HEK293T (cell line): ENCODE data around the gene SIRPB1.
"Not testable (repeated sequence)": the region's sequence is repeated elsewhere in the genome, so short reads cannot be mapped to it uniquely, and the experiment has no call there.

Experiments
- CTCF ChIA-PET: fragments of 350-600 bp; formaldehyde crosslinking; extraction: SDS; loops from one replicate; lab custom pipeline; 2021; ENCODE audit warnings: antibody characterized with exemption, inconsistent platforms; lab: Yijun Ruan, JAX
- POLR2A ChIA-PET: fragments of 350-600 bp; formaldehyde crosslinking; extraction: SDS; loops from one replicate; lab custom pipeline; 2020; ENCODE audit warnings: antibody characterized with exemption, inconsistent platforms; lab: Yijun Ruan, JAX
- DNase-seq: peaks from one replicate; pipeline ENCODE4 v3.0.0; 2012; ENCODE audit warnings: mixed read lengths; ENCODE audit errors: extremely low spot score
- ARNT ChIP-seq: fragments of 450-650 bp; IDR thresholded peaks from 2 replicates; pipeline ENCODE4 v1.6.1; 2017; ENCODE audit warnings: mild to moderate bottlenecking
- BHLHE40 ChIP-seq: fragments of 450-650 bp; IDR thresholded peaks from 2 replicates; pipeline ENCODE4 v1.6.1; 2016; ENCODE audit warnings: mild to moderate bottlenecking, moderate library complexity, borderline replicate concordance
- CTBP1 ChIP-seq: fragments of 450-650 bp; IDR thresholded peaks from 2 replicates; pipeline ENCODE4 v1.6.1; 2016; ENCODE audit warnings: borderline replicate concordance
- ELF4 ChIP-seq: fragments of 450-650 bp; IDR thresholded peaks from 2 replicates; pipeline ENCODE4 v1.6.1; 2017; ENCODE audit warnings: antibody characterized with exemption
- FOXA1 ChIP-seq: fragments of 450-650 bp; IDR thresholded peaks from 2 replicates; pipeline ENCODE4 v1.6.1; 2016; ENCODE audit warnings: mild to moderate bottlenecking
- FOXK2 ChIP-seq: fragments of 450-650 bp; IDR thresholded peaks from 2 replicates; pipeline ENCODE4 v1.6.1; 2016; ENCODE audit warnings: mild to moderate bottlenecking
- FOXM1 ChIP-seq: fragments of 450-650 bp; IDR thresholded peaks from 2 replicates; pipeline ENCODE4 v1.6.1; 2017; ENCODE audit warnings: mild to moderate bottlenecking, borderline replicate concordance
- HDGF ChIP-seq: fragments of 450-650 bp; IDR thresholded peaks from 2 replicates; pipeline ENCODE4 v1.6.1; 2017; ENCODE audit warnings: antibody characterized with exemption, borderline replicate concordance
- L3MBTL2 ChIP-seq: fragments of 450-650 bp; conservative IDR thresholded peaks from 2 replicates; pipeline ENCODE4 v1.6.1; 2016; ENCODE audit warnings: mild to moderate bottlenecking
- LEF1 ChIP-seq: fragments of 450-650 bp; IDR thresholded peaks from 2 replicates; pipeline ENCODE4 v1.6.1; 2017; ENCODE audit warnings: mild to moderate bottlenecking, borderline replicate concordance
- NFRKB ChIP-seq: fragments of 450-650 bp; IDR thresholded peaks from 2 replicates; pipeline ENCODE4 v1.6.1; 2016; ENCODE audit warnings: mild to moderate bottlenecking, moderate library complexity
- SP1 ChIP-seq: fragments of 450-650 bp; IDR thresholded peaks from 2 replicates; pipeline ENCODE4 v1.6.1; 2017
- SUZ12 ChIP-seq: fragments of 450-650 bp; IDR thresholded peaks from 2 replicates; pipeline ENCODE4 v1.6.1; 2016; ENCODE audit warnings: mild to moderate bottlenecking
- TARDBP ChIP-seq: fragments of 450-650 bp; IDR thresholded peaks from 2 replicates; pipeline ENCODE4 v1.6.1; 2016
- ZNF384 ChIP-seq: fragments of 450-650 bp; IDR thresholded peaks from 2 replicates; pipeline ENCODE4 v1.6.1; 2016
- TF ChIP-seq, protein P1 (sequence below): fragments of 450-650 bp; IDR thresholded peaks from 2 replicates; pipeline ENCODE4 v1.6.1; 2016

SIRPB1 gene

DNA sequence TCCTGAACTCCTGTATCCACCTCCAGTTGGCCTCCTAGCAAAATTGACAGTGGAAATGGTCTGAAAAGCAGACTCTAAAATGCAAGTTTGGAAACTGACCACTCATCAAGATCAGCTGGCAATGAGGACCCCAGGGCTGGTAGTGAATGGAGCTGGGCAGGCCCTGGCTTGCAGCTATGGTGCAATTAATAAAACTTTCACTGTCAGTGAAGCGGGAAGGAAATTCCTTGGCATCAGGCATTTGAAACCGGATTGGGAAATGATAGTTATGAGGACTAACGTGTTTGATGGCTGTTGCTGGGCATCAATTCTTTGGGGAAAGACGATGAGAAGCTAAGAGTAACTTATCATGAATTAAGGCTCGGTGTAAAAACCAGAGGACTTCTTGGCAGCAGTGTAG lies 19.1 kb downstream of the SIRPB1 start:
- ChIA-PET POLR2A (no interaction called here), CTCF (no interaction called here)
- TF ChIP-seq FOXK2: no peak
- no peak for TF ChIP-seq BHLHE40
- no peak for TF ChIP-seq TARDBP
- no peak for TF ChIP-seq FOXA1
- no peak for TF ChIP-seq ELF4
- no peak for TF ChIP-seq FOXM1
- no peak for TF ChIP-seq NFRKB
- TF ChIP-seq, protein P1, sequence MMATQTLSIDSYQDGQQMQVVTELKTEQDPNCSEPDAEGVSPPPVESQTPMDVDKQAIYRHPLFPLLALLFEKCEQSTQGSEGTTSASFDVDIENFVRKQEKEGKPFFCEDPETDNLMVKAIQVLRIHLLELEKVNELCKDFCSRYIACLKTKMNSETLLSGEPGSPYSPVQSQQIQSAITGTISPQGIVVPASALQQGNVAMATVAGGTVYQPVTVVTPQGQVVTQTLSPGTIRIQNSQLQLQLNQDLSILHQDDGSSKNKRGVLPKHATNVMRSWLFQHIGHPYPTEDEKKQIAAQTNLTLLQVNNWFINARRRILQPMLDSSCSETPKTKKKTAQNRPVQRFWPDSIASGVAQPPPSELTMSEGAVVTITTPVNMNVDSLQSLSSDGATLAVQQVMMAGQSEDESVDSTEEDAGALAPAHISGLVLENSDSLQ: no peak
- no peak for TF ChIP-seq CTBP1
- TF ChIP-seq ZNF384: no peak
- TF ChIP-seq HDGF: no peak
- no peak for DNase-seq

DNA sequence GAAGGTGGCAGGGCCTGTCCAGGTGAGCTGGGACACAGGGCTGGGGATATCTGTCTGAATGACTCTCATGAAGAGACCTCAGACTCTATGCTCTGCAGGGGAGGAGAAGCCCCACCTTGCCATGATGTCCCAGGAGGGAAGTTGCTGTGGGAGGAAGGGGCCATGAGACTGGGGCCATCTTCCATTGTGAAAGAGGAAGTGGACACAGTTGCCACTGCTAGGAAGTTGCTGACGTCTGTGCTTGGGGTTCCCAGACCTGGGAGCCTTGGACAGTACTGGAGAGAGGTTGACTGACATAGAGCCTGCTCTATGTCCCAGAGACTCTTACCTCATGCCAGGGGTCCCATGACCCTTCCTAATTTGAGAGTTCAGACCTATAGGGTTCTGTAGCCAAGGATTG lies 24.5 kb downstream of the SIRPB1 start:
- CTCF ChIA-PET: no interaction called here
- POLR2A ChIA-PET: no interaction called here
- DNase-seq: no peak
- TF ChIP-seq SP1: no peak
- no peak for TF ChIP-seq ELF4
- TF ChIP-seq BHLHE40: no peak
- no peak for TF ChIP-seq LEF1
- TF ChIP-seq FOXK2: no peak
- TF ChIP-seq FOXA1: no peak
- TF ChIP-seq CTBP1: no peak

GRCh38 chr20:1588533-1589460 lies 31.0 kb downstream of the SIRPB1 start:
- CTCF ChIA-PET: no interaction called here
- DNase-seq: no peak
- no peak for TF ChIP-seq FOXK2
- no peak for TF ChIP-seq ZNF384
- TF ChIP-seq ARNT: no peak
- no peak for TF ChIP-seq ELF4
- TF ChIP-seq FOXA1: no peak
- TF ChIP-seq CTBP1: no peak
- TF ChIP-seq TARDBP: no peak
- no peak for TF ChIP-seq FOXM1
- TF ChIP-seq HDGF: no peak
- TF ChIP-seq LEF1: no peak
- no peak for TF ChIP-seq L3MBTL2
- TF ChIP-seq, protein P1: no peak
- no peak for TF ChIP-seq SUZ12
- no peak for TF ChIP-seq NFRKB
- POLR2A ChIA-PET: no interaction called here

DNA sequence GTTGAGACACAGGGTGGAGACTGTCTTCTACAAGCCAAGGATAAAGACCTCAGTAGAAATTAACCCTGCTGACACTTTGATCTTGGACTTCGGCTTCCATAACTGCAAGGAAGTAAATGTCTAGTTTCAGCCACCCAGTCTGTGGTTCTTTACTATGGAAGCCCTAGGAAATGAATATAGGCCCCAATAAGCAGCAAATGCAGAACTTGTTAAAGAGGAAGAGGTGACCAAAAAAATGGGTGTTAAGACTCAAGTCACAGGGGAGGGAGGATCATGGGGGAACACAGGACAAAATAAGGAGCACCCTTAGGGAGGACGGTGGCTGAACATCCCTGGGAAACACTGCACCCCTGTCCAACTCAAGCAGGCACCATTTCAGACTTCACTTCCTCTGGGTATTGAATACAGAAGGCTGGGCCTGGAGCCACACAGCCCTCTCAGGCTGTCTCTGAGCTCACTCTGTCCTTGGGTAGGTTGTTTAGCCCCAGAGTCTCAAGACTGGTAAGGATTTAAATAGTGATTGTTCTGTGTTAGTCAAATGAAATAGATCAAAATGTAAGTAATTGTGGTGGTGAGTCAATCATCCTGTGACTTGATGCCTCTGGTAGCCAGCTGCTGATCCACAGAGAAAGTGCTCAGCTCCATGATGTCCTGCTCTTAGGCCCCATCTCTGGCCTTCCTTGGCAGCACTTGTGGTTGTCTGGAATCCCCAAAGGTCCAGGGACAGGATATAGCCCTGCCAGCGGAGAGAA lies 31.9 kb downstream of the SIRPB1 start:
- DNase-seq: no peak
- ChIA-PET POLR2A (no interaction called here), CTCF (no interaction called here)
- TF ChIP-seq CTBP1 (no peak), ELF4 (no peak), NFRKB (no peak)

DNA sequence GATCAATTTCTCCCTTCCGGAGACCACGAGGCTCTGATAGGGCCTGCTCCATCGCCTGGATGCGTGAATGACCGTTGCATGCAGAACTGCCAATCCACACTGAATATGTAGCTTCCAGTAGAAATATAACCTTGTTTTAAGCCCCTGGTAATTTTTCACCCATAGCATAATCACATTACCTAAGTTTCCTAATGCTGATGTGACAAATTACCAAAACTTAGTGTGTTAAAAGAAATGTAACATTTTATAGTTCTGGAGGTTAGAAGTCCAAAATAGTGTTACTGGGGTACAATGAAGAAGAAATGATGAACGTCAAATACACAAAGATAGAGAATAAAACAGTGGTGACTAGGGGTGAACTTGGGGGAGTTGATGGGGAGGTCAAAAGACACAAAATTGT lies 40.3 kb downstream of the SIRPB1 start:
- ChIA-PET POLR2A (no interaction called here), CTCF (no interaction called here)
- TF ChIP-seq FOXA1: no peak
- no peak for TF ChIP-seq CTBP1
- no peak for TF ChIP-seq ELF4
- TF ChIP-seq FOXM1: no peak
- no peak for TF ChIP-seq BHLHE40
- no peak for TF ChIP-seq ZNF384
- no peak for TF ChIP-seq TARDBP
- TF ChIP-seq SUZ12: no peak
- no peak for DNase-seq

DNA sequence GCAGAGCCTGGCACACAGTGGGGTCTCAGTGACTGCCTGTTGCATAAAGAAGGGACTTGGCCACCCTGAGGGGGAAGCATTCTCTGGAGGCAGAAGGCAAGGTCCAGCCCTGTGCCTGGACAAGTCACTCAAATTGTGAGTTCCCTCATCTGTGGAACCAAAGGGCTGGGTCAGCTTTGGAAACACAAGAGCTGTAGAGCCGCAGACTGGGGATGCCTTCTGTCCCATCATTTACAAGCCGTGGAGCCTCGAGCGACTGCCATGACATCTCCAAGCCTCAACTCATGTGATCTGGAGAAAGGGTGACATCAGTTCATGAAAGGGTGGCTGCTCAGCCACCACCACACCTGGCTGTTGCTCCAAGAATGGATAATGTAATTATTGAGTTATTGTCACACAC lies 41.9 kb downstream of the SIRPB1 start:
- DNase-seq: no peak
- CTCF ChIA-PET: no interaction called here
- POLR2A ChIA-PET: no interaction called here
- TF ChIP-seq FOXK2 (no peak), NFRKB (no peak), BHLHE40 (no peak), ZNF384 (no peak), TARDBP (no peak), ARNT (no peak), LEF1 (no peak)
- TF ChIP-seq, protein P1: no peak

GRCh38 chr20:1577313-1577712 lies 42.5 kb downstream of the SIRPB1 start:
- CTCF ChIA-PET, POLR2A ChIA-PET, DNase-seq: not testable (repeated sequence)
